EH (cell line): ENCODE data around the gene AQP9.
"Not testable (repeated sequence)": the region's sequence is repeated elsewhere in the genome, so short reads cannot be mapped to it uniquely, and the experiment has no call there.

ENCODE experiments used
- DNase-seq: peaks from one replicate; pipeline ENCODE4 v3.0.0-alpha.2; 2015; ENCODE audit warnings: low read depth

AQP9 gene, protein sequence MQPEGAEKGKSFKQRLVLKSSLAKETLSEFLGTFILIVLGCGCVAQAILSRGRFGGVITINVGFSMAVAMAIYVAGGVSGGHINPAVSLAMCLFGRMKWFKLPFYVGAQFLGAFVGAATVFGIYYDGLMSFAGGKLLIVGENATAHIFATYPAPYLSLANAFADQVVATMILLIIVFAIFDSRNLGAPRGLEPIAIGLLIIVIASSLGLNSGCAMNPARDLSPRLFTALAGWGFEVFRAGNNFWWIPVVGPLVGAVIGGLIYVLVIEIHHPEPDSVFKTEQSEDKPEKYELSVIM

GRCh38 chr15:58138106-58138505 is at the start of gene AQP9:
Gene AQP9, plus strand, starts transcription at chr15:58138381. Its CDS starts 185 bp downstream, at chr15:58138566.
- DNase-seq = no peak

DNA sequence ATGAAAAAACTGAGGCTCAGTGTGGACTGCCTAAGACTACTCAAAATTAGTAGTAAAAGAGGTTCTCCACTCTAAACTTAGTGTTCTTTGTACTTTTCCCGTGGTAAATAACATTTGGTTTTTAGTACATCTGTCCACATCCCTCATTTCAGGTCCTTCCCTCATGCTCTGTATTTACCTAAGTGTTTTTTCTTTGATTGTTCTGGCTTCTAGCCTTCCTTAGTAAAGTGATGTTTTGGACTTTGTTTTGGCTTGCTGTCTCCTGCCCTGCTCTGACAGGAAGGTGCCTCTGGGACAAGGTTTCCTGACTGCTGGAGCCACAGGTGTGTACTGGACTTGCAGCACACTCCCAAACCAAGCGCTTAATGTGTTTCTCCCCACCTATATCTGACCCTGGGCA is 42.8 kb upstream of the AQP9 start:
- no peak for DNase-seq

DNA sequence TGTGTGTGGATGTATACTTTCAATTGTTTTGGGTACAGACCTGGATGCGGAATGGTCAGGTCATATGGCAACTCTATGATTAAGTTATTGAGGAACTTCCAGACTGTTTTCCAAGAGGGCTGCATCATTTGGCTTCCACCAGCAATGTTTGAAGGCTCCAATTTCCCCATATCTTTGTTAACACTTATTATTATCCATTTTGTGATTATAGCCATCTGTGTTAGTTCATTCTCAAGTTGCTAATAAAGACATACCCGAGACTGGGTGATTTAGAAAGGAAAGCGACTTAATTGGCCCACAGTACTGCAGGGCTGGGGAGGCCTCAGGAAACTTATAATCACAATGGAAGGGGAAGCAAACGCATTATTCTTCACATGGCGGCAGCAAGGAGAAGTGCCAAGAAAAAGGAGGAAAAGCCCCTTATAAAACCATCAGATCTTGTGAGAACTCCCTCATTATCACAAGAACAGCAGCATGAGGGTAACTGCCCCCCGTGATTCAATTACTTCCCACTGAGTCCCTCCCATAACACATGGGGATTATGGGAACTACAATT is 41.6 kb upstream of the AQP9 start:
- DNase-seq = no peak

DNA sequence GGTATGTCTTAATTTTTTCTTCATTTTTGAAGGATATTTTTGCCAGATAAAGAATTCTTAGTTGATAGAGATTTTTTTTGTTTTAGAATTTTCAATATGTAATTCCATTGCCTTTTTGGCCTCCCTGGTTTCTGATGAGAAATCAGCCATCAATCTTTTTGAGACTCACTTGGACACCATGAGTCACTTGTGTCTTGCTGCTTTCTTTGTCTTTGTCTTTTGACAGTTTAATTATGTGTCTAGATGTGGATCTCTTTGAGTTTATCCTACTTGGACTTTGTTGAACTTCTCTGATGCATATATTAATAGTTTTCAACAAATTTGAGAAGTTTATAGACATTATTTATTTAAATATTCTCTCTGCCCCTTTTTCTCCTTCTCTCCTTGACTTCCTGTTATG is 34.7 kb upstream of the AQP9 start:
- no peak for DNase-seq

- DNase-seq = no peak
These were observed 30.1 kb upstream of the AQP9 start for GRCh38 chr15:58108117-58108516.

DNA sequence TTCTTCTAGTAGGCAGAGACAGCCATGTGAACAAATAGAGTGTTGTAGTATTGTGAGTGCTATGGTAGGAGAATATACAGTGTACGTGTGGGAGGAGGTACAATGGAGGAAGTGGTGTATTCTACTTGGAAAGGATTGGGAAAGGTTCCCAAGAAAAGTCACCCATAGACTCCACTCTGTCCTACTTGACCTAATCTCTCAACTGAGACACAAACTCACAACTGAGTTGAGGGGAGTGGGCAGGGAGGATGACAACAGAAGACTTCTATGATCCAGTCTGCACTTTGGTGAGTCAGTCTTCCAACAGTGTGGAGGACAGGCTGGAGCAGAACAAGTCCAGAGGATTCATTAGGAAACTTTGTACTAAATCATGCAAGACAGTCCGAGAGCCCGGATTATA is 28.8 kb upstream of the AQP9 start:
- DNase-seq = no peak

DNA sequence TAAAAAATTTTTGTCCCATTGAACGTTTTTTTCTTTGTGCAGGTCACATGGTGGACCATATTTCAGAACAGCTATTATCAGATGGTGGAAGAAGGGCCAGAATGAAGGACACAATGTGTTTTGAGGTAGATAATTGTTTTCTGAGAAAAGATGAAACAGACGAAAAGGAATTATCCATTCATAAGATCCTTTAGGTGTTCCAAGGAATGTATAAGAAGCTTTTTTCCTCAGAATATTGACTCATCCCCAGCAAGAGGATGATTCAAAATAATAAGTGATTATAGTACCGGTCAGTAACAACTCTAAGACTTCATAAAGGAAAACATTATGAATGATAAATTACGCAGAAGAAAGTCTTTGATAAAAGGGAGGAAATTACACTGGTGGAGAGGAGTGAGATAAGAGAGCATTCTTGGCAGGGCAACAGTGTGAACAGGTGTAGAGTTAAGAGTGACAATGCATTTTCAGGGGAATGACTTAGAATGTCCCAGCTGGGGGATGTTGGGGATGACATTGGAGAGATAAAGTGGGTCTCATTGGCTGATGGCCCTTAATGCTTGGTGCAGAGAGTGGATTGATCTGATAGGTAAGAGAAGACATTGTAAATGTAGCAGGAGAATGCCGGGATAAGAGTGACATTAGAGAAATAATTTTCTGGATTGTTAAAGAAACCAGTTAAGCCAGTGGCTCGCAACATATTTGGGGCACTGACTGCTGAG is 27.0 kb upstream of the AQP9 start:
- no peak for DNase-seq

DNA sequence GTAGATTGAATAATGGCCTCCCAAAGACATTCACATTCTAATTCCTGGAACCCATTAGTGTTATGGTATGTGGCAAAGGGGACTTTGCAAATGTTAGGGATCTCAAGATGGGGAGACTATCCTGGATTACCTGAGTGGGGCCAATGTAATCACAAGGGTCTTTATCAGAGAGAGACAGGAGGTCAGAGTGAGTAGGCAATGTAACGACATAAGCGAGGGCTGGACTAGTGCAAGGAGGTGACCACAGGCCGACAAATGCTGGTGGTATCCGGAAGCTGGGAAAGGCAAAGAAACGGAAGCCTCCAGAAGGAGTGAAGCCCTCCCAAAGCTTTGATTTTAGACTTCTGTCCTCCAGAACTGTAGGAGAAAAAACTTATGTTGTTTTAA is 26.5 kb upstream of the AQP9 start:
- DNase-seq = no peak

GRCh38 chr15:58113358-58113757 is 24.8 kb upstream of the AQP9 start:
- DNase-seq = not testable (repeated sequence)

DNA sequence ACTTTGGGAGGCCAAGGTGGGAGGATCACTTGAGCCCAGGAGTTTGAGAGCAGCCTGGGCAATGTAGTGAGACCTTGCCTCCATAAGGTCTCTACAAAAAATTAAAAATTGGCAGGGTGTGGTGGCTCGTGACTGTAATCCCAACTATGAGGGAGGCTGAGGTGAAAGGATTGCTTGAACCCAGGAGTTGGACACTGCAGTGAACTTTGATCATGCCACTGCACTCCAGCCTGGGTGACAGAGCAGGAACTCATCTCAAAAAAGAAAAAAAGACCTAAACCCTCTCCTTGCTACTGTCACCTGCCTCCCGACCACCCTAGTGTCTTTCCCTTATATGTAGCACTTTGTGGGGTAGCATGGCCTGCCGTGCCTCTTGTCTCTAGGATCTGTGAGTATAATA is 23.8 kb upstream of the AQP9 start:
- no peak for DNase-seq

- no peak for DNase-seq
These were observed 23.4 kb upstream of the AQP9 start for GRCh38 chr15:58114812-58115211.

GRCh38 chr15:58115692-58116091 is 22.5 kb upstream of the AQP9 start:
- peak; percentile 9 for DNase-seq

- no peak for DNase-seq
These were observed 20.6 kb upstream of the AQP9 start for GRCh38 chr15:58117619-58118018.

GRCh38 chr15:58118272-58118671 is 19.9 kb upstream of the AQP9 start:
- no peak for DNase-seq

GRCh38 chr15:58119016-58119415 is 19.2 kb upstream of the AQP9 start:
- no peak for DNase-seq

GRCh38 chr15:58124585-58124984 is 13.6 kb upstream of the AQP9 start:
- DNase-seq = no peak

- no peak for DNase-seq
These were observed 12.8 kb upstream of the AQP9 start for GRCh38 chr15:58125333-58125732.

- DNase-seq = no peak
These were observed 3.3 kb upstream of the AQP9 start for GRCh38 chr15:58134886-58135285.

DNA sequence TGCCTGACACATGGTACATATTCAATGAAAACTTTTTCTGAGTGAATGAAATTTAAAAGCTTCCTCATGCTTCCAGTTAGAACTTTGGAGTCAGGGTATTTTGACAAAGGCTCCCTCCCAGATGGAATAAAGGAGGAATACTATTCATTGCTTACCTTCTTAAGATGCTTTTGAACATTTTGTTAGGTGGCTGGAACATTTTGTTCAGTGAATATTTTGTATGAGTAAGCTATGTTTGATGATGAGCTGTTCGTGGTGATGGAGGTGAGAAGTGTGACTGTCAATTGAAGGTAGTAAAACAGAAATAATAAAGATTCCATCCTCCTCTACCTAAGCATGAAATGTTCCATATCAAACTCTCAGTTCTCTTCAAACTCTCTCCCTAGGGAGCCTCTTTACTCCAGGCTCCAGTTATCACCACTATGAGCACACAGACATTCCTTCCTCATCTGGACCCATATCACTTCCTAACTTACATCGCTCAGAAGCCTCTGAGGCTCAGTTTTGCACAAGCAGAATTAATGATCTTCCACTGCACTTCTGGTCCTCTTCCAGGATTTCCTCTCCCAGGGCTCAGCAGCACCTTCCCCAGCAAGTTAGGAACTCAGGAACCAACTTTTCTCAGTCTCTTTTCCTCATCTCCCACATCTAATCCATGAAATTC is 2.5 kb upstream of the AQP9 start:
- no peak for DNase-seq

GRCh38 chr15:58136731-58137130 is 1.4 kb upstream of the AQP9 start:
- DNase-seq = peak; percentile 23

DNA sequence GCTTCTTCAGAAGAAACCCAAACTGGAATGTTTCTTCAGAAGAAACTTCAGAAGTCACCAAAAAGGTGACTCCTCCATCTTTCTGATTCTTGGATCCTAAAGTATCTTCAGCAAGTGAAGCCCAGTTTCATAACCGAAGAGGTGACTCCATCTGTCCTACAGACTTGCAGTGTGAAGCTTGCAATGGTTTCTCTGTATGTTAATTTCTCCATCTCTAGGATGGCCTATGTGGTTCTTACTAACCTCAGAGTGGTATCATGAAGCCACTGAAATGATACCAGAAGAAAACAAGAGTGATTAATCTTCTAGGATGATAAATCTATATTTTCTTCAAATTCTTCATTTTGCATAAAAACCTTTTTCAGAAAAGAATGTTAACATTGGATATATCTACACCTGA is 495 bp upstream of the AQP9 start:
- DNase-seq = no peak

DNA sequence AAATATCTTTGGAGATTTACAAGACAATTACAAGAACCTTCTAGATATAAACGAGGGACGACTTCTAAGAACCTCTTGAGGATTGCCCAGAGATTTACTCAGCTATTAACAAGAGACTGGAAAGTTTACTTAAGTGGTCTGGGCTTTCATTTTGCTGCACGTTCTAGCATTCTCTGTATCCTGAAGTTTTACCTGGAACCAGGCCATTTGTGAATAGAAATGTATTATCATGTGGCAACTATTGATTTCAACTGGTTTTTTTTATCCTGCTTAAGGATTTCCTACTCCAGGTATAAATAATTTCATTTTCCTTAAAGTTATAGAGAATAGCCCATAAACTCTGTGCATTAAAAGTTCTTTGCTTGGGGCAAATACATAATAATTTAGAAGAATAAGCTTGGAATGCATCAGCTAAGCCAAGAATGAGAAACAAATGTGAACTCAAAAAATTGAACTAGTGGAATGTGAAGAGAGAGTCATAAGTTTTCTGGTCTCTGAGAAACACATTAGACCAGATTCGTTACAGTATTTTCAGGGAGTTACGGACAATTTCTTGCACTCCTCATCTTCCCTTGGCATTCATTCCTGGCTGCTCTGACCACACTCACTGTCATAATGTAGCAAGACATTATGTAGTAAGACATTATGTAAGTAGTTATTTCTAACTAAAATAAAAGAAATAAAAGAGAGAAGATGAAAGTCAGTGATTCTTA is 1.3 kb downstream of the AQP9 start:
- DNase-seq = peak; percentile 22
